ENCODE data around the gene IL22RA1.

The IL22RA1 gene

DNA sequence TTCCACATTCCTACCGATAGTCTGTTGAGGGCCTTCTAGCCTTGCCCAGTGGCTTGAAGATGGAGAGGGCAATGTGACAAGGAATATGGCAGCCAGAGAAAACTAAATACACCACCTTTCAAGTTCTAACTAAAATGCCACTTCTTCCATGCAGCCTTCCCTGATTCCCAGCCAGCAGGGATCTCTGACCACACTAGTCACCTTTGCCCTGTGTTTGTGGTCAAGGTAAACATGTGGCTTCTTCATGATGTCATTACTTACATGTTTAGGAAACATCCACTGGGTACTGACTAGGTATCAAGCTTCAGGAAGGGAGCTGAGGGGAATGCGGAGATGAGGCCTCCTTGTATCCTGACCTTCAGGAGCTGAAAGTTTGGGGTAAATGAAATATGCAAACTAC is 22.6 kb upstream of the IL22RA1 start:
- no peak for DNase-seq

DNA sequence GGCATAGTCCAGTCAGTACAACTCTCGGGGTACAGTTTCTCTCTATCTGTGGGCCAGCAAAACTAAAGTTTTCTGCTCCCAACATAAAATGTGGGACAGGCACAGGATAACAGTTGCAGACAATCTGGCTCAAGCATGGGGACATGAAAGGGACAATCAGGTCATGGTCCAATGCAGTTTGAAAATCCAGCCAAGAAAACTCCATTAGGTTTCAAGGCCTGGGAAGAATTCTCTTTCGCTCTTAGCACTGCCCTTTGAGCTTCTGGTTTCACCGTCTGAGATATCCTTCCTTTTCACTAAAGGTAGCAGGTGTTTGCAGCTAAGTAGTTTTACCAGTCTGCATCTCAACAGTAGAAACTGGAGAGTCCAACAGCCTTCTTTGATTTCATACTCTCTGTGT is 21.1 kb upstream of the IL22RA1 start:
- DNase-seq, result no peak

DNA sequence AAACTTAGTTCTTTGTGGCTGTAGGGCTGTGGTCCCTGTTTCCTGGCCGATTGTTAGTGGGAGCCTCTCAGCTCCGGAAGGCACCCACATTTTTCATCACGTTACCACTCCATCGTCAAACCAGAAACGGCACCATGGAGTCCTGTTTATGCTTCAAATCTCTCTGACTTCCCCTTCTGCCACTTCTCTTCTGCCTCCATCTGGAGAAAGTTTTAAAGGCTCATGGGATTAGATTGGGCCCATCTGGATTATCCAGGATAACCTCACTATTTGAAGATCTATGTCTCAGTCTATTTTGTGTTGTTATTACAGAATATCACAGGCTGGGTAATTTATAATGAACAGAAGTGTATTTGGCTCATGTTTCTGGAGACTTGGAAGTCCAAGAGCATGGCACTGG is 19.3 kb upstream of the IL22RA1 start:
- DNase-seq, result no peak

DNA sequence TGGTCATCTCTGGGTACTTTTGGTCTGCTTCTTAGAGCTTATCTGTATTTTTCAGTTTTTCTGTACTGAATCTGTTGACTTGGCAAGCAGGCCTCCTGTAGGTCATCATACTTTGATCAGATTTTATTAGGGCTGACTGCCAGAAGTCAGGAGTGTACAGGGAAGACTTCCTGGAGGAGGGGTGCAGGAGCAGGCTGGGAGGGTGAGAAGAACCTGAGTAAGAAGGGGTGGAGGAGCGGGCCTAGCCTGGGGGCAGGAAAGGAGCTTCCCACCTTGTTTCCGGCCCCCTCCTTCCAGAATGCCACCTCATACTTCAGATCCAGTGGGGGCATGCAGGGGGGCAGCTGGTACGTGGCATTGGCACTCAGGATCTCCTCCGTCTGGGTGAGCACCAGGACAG is 18.3 kb upstream of the IL22RA1 start:
- DNase-seq, result no peak

DNA sequence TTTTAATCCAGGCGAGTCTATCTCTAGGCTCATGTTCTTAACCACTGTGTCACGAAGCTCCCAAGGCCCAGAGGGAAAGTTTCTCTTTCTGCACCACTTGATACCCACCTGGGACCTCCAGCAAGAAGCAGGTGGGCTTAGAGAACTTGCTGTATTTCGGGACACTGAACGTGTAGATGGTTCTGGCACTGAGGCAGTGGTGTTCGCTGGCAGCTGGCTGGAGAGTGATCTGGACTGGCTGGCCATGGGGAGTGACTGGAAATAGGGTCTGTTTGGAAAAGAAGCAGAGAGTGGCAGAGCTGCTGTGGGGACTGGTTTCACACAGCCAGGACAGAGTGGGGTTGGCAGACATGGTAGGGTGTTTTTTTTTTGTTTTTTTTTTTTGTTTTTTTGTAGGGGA is 16.4 kb upstream of the IL22RA1 start:
- no peak for DNase-seq

DNA sequence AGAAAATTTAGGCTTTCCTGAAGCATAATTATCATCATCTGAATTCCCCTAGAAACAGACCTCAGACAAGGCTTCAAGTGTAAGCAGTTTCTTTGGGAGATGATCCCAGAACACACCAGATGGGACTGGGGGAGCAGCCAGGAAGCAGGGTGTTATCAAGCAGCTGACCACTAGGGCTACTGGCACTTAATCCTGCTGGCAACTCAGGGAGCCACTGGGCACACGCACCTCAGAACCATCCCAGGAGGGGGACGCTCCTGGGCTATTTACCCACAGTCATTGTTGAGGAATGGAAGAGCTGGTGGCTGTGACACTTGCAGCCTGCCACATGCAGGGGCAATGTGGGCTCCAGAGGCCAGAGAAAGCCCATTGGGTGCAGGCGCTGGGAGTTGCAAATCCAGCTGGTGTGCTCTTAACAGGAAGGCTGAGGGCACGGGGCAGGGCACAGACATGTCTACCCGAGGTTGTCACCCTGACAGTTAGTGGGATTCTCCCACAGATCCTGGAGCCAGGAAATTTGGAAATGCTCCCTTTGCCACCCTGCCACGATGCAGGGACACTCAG is 15.1 kb upstream of the IL22RA1 start:
- DNase-seq, result no peak

DNA sequence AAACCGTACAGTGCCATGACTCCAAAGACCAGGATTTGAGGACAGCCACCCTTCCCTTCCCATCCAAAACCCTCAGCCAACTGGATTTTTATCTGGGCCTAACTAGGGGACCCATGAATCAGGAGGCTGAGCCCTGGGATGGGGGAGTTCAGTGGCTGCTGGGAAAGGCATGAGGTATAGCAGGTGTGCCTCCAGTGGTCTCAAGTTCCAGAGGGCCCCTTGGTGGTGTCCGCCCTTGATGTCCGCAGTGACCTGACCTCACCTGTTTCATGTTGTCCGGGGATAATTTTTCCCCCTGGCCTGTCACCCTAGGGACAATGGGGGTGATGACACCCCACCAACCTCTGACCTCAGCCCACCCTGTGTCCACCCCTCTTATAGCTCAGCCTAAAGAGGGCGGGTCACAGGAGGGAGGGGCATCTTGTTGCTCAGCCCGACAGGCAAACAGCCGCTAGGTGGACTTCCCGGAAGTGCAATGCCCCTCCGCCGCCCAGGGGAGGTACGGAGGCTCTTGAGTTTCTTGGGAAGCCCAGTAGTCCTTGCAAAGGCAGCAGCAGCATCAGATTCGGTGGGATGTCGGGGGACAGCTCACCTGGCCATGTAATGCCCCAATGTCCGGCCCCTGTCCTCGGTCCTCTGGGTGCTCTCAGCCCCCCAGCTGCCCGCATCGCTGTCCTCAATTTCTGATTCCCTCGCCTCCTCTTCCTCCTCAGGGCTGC is 13.8 kb upstream of the IL22RA1 start:
- no peak for DNase-seq

DNA sequence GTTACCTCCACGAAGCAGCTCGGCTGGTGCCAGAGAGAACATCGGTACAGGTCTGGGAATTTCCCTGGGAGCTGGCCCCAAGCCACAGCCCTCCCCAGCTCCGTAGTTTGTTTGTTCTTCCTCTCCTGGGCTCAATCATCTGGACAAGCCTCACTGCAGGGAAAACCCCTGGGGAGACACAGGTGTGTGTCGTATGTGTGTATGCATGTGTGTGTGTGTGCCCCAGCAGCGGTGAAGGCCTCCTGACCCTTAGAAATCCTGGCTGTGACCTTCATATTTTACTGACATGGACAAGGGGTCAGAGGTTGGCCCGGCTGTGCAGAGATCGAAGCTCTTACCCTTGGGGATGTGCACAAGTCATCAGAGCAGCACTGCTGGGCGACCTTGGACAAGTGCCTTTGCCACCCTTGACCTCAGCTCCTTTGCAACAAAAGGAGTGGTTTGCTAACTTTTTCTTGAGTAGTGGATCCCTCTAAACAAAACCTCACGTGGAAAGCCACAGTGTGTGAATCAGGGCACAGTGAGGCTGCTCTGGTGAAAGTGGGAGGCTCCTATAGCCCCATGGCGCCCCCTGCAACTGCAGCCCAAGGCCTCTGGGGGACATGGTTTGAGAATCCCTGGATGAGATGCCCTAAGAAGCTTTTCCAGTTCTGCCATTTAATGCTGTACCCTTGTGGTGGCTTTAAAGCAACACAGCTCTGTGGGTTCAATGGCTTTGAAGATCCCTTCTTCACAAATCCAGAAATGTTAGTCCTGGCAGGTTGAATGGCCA is 12.3 kb upstream of the IL22RA1 start:
- no peak for DNase-seq

DNA sequence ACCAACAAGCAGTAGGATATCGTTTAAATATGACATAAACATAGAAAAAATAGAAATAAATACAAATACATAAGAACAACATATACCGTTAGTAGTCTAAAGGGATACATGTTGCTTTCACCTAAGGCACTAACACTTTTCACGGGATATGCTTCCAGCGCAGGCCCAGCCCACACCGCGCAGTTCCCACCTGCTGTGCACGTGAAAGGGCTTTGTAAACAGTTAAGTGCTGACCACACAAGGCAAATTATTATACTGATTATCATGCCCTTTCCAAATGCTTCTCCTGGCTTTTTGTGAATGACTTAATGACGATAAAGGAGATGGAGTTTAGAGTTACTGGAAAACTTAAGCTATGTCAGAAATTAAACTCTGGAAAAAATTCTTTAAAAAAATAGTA is 11.3 kb upstream of the IL22RA1 start:
- DNase-seq, result no peak

DNA sequence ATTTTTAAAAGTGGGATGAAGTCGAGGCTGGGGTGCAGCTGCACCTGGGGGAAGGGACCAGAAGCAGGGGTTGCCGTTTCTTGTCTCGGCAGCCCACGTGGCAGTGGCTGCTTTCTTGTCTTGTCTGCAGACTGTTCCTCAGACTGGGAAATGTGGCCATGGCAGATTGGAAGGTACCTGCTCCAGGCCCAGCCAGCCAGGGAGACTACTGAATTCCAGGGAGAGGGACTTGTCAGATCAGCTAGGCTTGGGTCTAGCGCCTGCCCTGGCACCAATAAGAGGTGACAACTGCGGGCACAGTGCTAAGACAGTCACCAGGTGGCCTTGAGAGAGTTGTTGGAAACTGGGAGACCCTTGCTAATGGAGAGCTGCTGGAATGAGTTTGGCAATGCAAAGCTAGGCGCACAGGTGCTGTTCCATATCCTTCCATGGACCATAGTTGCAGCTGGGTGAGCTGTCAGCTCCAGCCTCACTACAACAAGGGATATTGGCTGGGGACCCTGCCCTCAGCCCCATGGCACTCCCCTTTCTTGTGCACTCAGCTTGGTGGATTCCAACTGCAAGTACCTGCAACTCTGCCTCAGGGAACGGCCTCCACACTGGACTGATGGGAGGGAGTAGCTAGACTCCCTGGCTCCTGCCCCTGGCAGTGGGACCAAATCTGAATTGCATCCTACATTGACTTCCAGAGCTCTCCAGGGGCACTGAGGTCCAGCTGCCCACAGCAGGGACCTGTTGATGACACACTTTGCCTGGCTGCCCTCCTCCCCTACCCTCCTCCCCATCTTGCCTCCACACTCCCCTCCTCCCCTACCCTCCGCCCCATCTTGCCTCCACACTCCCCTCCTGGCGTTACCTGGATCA is 9.9 kb upstream of the IL22RA1 start:
- DNase-seq, result no peak

DNA sequence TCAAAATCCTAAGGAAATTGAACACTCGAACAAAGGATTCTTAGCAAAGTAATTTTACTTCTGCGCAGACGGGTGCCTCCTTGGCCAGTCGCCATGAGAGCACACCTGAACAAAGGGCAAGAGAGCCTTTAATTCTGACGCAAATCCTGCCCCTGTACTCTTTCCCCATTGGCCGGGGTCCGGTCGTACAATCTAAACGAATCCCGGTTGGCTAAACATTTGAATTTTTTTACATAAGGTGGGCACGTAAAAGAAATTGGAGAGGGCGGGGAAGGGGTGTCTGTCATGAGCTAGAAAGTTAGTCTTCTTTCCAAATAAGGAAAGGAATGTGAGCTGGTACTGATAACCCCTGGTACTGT is 8.2 kb upstream of the IL22RA1 start:
- no peak for DNase-seq

DNA sequence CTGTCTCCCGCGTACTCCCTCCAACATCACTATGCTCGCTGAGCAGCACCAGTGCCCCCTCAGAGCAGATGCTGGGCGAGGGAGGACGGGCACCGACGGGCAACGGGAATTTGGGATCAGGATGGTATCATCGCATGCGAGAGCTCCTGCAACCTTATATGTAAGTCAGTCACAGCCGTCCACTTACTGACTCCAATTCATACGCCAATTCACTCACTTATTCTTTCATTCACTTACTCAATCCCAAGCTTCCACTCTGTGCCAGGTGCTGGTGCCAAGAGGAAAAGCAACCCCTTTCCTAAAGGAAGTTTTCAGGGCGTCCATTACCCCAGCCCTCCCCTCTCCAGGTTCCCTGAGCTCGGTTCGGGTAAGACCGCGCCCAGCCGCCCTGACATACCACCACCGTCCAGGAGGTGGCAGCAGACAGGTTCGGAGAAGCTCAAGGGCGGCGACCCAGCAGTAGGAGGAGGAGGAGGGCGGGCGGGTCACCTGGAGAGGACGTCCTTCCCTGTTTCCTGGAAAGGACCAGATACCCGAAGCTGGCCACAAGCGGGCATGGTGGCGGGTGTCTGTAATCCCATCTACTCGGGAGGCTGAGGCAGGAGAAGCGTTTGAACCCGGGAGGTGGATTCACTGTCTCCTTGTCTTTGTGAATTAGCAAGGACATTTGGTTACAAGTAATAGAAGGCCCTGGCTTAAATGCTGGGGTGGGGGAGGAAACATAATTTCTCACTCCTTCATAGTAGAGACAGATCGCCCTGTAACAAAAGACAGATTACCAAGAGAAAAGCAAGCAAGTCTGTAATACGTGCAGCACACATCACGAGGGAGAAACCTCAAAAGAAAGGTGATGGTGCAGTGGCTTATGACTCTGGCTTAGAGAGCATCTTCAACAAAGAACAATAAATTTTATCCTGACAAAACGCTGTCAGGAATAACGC is 7.6 kb upstream of the IL22RA1 start:
- peak; percentile 91 for DNase-seq

DNA sequence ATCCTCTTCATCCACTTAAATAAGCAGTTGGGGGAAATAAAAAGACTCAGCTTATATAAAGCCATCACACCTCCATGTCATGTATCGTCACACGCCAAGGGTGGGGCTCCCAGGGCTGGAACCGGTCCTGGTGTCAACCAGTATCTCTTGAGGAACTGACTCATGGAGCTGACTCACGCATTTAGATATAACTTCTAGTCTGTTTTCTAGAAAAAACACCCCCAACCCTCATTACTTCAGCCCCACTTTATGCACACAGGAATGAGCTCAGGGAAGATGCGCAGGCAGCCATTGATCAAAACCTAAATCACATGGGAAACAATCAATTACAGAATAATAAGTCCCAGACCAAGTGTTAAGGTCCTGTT is 6.9 kb upstream of the IL22RA1 start:
- no peak for DNase-seq

DNA sequence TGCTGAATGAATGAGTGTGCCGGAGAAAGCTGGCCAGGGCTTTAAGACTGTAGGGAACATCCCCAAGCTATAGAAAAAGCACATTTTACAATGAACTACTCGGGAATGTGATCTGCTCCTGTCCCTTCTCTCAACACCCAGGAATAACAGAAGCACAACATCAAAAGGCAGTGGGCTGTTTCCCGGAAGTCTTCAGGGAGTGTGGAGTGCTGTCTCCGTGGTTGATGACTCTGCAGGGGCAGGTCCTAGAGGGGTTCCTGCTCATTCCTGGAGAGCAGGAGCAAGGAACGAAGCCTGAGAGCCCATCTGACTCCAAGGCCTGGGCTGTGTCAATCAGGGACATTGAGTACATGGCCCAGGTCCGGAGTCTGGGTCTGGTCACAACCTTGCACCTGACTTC is 4.9 kb upstream of the IL22RA1 start:
- no peak for DNase-seq

DNA sequence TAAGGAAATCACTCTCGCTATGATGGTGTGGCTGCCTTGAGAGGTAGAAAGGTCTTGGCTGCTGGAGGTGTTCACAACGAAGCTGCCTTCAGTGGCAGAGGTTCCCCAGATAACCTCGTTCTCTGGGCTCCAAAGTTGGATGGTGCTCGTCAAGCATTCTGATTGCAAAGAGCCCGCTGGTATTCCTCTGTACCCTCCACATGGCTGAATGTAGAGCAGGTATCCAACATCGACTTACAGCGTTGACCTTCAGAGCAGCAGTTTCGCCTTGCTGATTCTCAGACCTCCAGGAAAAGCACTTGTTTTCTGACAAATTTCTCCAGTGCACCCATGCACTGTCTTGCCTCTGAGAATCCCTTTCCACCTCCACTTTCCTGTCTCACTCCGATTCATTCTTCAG is 4.3 kb upstream of the IL22RA1 start:
- no peak for DNase-seq

DNA sequence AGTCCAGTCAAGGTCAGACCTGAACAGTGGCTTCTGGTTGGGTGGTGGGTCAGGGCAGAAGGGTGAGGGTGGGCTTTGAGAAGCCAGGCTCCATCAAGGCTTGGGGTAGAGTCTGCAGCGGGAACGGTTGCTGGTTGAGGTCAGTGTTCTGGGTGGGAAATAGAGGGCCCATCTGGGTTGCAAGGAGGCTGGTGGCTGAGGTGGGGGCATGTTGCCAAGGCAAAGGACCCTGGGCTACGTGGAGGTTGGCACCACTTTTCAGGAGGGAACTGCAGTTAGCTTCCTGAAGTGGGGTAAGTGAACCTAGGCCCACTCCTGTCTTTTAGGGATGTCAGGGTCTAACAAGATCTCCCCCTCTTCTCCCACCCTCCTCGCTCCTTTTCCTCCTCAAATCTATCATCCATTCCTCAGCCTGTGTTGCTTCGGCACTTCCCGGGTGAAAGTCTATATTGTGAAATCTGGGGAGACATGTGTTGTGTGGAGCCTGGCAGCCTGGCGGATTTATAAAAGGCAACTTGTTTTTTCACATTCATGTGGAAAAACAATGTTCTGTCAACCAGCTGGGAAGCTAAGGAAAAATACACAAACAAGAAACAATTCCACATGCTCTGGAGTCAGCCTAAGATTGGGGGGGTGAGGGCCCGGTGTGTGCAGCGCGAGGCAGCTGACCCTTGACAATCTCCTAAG is 1.5 kb downstream of the IL22RA1 start:
- no peak for DNase-seq

DNA sequence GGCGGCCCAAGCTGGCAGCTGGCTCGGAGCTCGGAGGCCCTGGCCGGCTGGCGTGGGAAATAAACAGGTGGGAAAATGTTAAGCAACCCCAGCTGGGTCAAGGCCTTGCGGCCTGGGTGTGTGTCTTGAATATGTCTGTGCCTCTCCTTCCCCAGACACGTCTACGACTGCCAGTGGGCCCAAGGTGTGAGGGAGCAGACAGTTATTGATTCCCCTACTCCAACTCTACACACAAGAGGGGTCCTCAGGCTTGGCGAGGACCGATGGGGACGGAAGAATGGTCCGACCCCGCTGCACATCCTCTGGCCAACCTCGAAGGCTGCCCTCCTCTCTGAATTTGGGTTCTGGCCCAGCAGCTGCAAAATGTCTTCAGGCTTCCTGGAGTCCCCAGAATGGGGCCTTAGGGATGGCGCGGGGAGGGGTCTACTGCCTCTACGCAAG is 2.2 kb downstream of the IL22RA1 start:
- DNase-seq, result no peak

DNA sequence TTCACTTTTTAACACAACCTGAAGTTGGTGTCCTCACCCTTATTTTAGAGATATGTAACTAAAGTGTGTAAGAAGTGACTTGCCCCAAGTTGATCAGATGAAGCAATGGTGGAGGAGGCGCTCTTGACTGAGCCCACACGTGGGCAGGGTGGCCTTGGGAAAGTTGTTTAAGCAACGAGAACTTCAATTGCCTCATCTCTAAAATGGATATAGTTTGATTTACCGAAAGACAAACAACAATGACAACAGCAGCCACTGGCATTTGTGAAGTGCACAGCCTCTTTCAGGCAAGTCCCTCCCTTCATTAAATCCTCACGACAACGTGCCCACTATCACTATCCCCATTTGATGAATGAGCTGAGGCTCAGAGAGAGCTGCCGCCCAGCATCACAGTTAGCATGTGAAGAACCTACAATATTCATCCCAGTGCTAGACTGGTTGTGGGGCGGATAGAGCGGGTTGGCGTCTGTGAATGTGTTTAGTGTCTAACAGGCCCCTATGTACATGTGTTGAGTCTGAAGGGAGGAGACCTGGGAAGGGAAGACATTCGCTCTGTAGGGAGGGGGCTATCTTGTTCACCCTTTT is 3.0 kb downstream of the IL22RA1 start:
- DNase-seq, result no peak

DNA sequence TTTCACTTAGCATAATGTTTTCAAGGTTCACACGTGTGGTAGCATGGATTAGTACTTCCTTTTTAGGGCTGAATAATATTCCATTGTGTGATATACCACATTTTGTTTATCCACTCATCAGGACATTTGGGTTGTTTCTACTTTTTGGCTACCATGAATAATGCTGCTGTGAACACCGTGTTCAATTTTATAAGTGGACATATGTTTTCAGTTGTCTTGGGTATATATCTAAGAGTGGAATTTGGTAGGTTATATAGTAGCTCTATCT is 3.8 kb downstream of the IL22RA1 start:
- no peak for DNase-seq

DNA sequence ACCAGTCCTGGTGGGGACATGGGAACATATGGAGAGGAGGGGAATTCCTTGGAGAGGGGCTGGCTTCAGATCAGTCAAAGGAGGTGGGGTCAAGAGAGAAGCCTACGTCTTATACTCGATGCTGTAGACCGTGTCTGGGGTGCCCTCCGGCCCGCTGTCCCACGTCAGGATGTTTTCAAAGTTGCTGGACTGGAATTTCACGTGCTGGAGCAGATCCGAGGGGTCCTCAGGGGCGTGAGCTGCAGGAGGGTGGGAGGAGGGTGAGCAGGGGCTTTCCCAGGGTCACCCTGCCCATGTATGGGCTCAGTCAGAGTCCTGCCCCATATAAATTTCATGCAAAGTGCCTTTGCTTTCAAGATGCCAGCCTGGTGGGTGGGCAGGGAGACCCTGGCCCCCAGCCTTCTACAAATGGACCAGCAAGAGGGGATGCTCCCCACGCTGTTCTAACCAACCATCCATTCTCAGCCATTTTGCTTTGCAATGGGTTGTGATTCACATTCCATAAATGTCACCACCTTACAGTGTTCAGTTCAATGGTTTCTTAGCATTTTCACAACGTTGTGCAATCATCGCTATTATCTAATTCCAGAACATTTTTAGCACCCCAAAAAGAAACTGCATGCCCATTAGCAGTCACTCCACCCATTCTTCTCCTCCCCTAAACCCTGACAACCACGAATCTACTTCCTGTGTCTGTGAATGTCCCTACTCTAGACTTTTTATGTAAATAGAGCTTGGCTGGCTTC is 4.3 kb downstream of the IL22RA1 start:
- no peak for DNase-seq

All from retina (tissue), 1 donor.